Kidney (tissue), 14 donors: ENCODE data around the gene NRG2. TPM values are rescaled to one million over a fixed set of nuclear protein-coding genes. Genes with fewer than 3 reads are reported as not detected.

Source experiments
- DNase-seq, 5 donors: peaks; one replicate each; pipeline ENCODE4 v3.0.0-alpha.2; 2013 to 2020
- FAIRE-seq: peaks from 2 replicates; lab custom pipeline; 2012; peaks lifted over from hg19 to GRCh38; lab: Jason Lieb, UNC
- H3K27ac ChIP-seq, 2 donors: one replicate each; pipeline ENCODE4 v1.7.0; 2013; ENCODE audit warnings: low read depth in 2 of 2, low read length in 2 of 2, inconsistent platforms in 1 of 2
- H3K27me3 ChIP-seq: one replicate; pipeline ENCODE4 v1.7.1; 2013; ENCODE audit warnings: low read length, inconsistent platforms; ENCODE audit not compliant: control insufficient read depth, insufficient read depth
- H3K36me3 ChIP-seq, 3 donors: one replicate each; pipeline versions ENCODE4 v1.7.0 to v1.7.1; 2013; ENCODE audit warnings: low read length in 3 of 3, control low read depth in 1 of 3, inconsistent platforms in 1 of 3; ENCODE audit not compliant: insufficient read depth in 3 of 3, control insufficient read depth in 2 of 3
- H3K4me1 ChIP-seq, 3 donors: one replicate each; pipeline versions ENCODE4 v1.7.0 to v1.7.1; 2013; ENCODE audit warnings: low read length in 3 of 3, inconsistent platforms in 1 of 3, low read depth in 1 of 3; ENCODE audit not compliant: control insufficient read depth in 2 of 3, insufficient read depth in 2 of 3
- H3K4me3 ChIP-seq, 3 donors: one replicate each; pipeline versions ENCODE4 v1.7.0 to v1.8.1; 2013; ENCODE audit warnings: low read length in 3 of 3, control low read depth in 1 of 3, inconsistent platforms in 1 of 3
- H3K9ac ChIP-seq, 3 donors: one replicate each; pipeline versions ENCODE4 v1.7.0 to v1.7.1; 2013; ENCODE audit warnings: low read length in 3 of 3, control low read depth in 1 of 3, inconsistent platforms in 1 of 3
- H3K9me3 ChIP-seq, 3 donors: one replicate each; pipeline versions ENCODE4 v1.7.0 to v1.7.1; 2013; ENCODE audit warnings: low read length in 3 of 3, control low read depth in 1 of 3, inconsistent platforms in 1 of 3; ENCODE audit not compliant: control insufficient read depth in 2 of 3, insufficient read depth in 1 of 3
- intact Hi-C: fragments of 100-400 bp; cut with DNase I; formaldehyde crosslinking; loops from one replicate; pipeline ENCODE4 v1.11.1; 2022
- polyA plus RNA-seq: library from polyadenylated mRNA; stranded (reverse); fragments of 350-450 nt; fragmentation: Illumina TruSeq; extraction: RNeasy Lipid Tissue Mini Kit (QIAGEN cat#74804); gene quantifications from one replicate; pipeline ENCODE4 v1.2.3, GENCODE V29; 2014; ENCODE audit warnings: low read depth, low replicate concordance; ENCODE audit not compliant: insufficient read depth
- total RNA-seq: library from RNA; stranded (reverse); fragmentation: NEBNext Ultra II Directional; extraction: Animal tissue kit (Norgen Biotek cat#: 25700); gene quantifications from one replicate; pipeline ENCODE4 v1.2.1, GENCODE V29; 2021
- TF ChIP-seq, protein P1 (sequence below): IDR thresholded peaks from 3 replicates; pipeline ENCODE4 v1.5.1; 2012; ENCODE audit warnings: mild to moderate bottlenecking, moderate library complexity, borderline replicate concordance; ENCODE audit not compliant: insufficient read depth; ENCODE audit errors: extremely low read depth
- donor health status: control.
- donor health status: control.
- donor health status: control.
- donor health status: control.
- donor health status: control.
- donor health status: DM: yes; HTN: yes; CAD: no.
- donor health status: Normal renal cell carcinoma (clear cell type).

Gene NRG2
- total and polyA plus RNA-seq, 2 donors from 2014 or later = 1.9 to 4.6 TPM

DNA sequence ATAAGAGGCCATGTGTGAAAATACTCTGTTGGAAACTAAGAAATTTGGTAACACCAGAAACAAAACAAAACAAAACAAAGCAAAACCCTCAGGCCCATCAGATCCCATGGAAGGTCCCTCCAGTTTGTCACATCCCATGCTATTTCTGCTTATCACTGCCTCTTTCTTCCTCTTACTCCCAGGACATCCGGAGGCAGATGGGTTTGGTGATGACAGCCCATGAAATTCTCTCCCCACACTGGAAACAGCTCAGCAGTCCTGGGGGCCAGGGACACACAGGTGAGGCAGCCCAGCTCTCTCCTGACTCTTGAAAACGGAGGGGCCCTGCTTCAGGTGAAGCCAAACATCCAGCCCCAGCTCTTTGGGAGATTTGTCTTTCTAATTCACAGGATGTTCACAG, 63.2 kb downstream of the NRG2 start:
- Histone ChIP-seq H3K36me3 (no peaks in the 10 kb centered on the region), H3K4me1 (no peaks in the 10 kb centered on the region), H3K4me3 (no peak overlapping the region), H3K27me3 (no peaks in the 10 kb centered on the region), H3K9me3 (no peaks in the 10 kb centered on the region), H3K9ac (no peak overlapping the region), H3K27ac (no peak overlapping the region)
- TF ChIP-seq, protein P1, sequence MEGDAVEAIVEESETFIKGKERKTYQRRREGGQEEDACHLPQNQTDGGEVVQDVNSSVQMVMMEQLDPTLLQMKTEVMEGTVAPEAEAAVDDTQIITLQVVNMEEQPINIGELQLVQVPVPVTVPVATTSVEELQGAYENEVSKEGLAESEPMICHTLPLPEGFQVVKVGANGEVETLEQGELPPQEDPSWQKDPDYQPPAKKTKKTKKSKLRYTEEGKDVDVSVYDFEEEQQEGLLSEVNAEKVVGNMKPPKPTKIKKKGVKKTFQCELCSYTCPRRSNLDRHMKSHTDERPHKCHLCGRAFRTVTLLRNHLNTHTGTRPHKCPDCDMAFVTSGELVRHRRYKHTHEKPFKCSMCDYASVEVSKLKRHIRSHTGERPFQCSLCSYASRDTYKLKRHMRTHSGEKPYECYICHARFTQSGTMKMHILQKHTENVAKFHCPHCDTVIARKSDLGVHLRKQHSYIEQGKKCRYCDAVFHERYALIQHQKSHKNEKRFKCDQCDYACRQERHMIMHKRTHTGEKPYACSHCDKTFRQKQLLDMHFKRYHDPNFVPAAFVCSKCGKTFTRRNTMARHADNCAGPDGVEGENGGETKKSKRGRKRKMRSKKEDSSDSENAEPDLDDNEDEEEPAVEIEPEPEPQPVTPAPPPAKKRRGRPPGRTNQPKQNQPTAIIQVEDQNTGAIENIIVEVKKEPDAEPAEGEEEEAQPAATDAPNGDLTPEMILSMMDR = no peak
- FAIRE-seq (no peak), DNase-seq (no peak)
- intact Hi-C loops = no loop called here

DNA sequence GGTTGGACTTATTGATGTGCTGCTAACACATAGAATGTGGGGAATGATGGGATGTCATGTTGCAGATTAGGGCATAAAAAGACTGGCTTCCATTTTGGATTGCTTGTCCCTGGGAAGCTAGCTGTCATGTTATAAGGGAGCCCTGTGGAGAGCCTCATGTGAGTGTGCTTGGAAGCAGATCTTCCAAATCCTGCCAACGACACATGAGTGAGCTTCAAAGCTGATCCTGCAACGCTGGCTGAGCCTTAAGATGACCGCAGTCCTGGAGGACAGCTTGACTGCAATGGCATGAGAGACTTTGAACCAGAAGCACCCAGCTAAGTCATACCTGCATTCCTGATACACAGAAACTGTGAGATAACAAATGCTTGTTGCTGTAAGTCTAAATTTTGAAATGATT, 63.6 kb downstream of the NRG2 start:
- no peaks in the 10 kb centered on the region for H3K4me1 ChIP-seq
- no peak overlapping the region for H3K27ac ChIP-seq
- no peaks in the 10 kb centered on the region for H3K27me3 ChIP-seq
- intact Hi-C loops = no loop called here
- no peak overlapping the region for H3K4me3 ChIP-seq
- TF ChIP-seq, protein P1 = no peak
- no peak overlapping the region for H3K9ac ChIP-seq
- FAIRE-seq (no peak), DNase-seq (no peak)
- no peaks in the 10 kb centered on the region for H3K9me3 ChIP-seq
- no peaks in the 10 kb centered on the region for H3K36me3 ChIP-seq

DNA sequence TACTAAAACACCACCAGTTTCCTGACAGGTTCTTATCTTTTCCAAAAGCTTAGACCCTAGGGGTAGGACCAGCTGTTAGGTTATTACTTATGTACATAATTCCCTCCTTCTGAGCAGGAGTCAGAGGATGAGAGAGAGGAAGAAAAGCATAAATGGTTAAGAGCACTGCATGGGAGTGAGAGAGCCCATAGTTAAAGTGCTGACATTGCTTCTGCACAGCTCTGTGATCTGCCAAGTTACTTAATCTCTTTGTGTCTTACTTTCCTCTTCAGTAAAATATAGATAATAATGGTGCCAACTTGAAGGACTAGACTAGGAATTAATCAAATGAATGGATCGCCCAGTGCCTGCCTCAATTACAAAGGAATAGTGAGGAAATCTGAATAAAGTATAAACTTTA, 66.4 kb downstream of the NRG2 start:
- DNase-seq = no peak
- intact Hi-C loops = no loop called here
- FAIRE-seq = no peak
- Histone ChIP-seq H3K9me3 (no peaks in the 10 kb centered on the region), H3K4me3 (no peak overlapping the region), H3K36me3 (no peaks in the 10 kb centered on the region), H3K4me1 (no peaks in the 10 kb centered on the region), H3K27me3 (no peaks in the 10 kb centered on the region), H3K9ac (no peak overlapping the region), H3K27ac (no peak overlapping the region)
- TF ChIP-seq, protein P1 = no peak

GRCh38 chr5:139975942-139976341, 67.2 kb downstream of the NRG2 start:
- H3K36me3 ChIP-seq = no peaks in the 10 kb centered on the region
- FAIRE-seq (no peak), DNase-seq (no peak)
- H3K27ac ChIP-seq = no peak overlapping the region
- no peaks in the 10 kb centered on the region for H3K4me1 ChIP-seq
- H3K4me3 ChIP-seq = no peak overlapping the region
- H3K9ac ChIP-seq = no peak overlapping the region
- H3K27me3 ChIP-seq = no peaks in the 10 kb centered on the region
- TF ChIP-seq, protein P1 = no peak
- no peaks in the 10 kb centered on the region for H3K9me3 ChIP-seq
- intact Hi-C loops = no loop called here
